SKM-1 treated with dmso at 0.1 percent for 144 hours (cell line): ENCODE measurements around the gene TRAF3.
"Not testable (repeated sequence)": the region's sequence is repeated elsewhere in the genome, so short reads cannot be mapped to it uniquely, and the experiment has no call there.

Experiments
- DNase-seq: peaks from one replicate; lab custom pipeline; 2025; ENCODE audit not compliant: unreplicated experiment; lab: John Stamatoyannopoulos, UW

The TRAF3 gene

GRCh38 chr14:102918438-102918837, 141.2 kb downstream of the TRAF3 start:
- DNase-seq, result no peak

DNA sequence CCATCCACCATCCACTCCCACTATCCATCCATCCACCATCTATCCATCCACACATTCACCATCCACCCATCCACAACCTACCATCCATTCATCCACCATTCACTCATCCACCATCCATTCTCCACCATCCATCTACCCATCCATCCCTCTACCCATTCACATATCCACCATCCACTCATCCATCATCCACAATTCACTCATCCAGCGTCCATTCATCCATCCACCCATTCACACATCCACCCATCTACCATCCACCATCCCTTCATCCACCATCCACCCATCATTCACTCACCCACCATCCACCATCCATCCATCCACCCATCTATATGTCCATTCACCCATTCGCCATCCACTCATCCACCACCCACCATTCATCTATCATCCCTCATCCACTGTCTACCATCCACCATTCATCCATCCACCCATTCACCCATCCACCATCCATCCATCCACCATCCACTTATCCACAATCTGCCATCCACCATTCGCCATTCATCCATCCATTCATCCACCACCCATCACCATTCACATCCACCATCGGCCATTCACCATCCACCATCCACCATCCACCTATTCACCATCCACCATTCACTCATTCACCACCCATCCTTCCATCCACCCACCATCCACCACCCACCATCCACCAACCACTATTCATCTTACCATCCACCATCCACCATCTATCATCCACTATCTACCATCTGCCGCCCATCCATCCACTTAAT, 143.2 kb downstream of the TRAF3 start:
- DNase-seq, result no peak

DNA sequence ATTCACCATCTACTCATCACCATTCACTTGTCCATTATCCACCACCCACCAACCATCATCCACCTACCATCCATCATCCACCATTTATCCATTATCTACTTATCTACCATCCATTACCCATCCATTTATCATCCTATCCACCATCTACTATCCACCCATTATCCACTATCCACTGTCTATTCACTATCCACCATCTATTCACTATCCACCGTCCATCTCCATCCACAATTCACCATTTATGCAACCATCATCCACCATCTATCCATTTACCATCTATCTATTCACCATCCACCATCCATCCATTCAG, 143.7 kb downstream of the TRAF3 start:
- no peak for DNase-seq

DNA sequence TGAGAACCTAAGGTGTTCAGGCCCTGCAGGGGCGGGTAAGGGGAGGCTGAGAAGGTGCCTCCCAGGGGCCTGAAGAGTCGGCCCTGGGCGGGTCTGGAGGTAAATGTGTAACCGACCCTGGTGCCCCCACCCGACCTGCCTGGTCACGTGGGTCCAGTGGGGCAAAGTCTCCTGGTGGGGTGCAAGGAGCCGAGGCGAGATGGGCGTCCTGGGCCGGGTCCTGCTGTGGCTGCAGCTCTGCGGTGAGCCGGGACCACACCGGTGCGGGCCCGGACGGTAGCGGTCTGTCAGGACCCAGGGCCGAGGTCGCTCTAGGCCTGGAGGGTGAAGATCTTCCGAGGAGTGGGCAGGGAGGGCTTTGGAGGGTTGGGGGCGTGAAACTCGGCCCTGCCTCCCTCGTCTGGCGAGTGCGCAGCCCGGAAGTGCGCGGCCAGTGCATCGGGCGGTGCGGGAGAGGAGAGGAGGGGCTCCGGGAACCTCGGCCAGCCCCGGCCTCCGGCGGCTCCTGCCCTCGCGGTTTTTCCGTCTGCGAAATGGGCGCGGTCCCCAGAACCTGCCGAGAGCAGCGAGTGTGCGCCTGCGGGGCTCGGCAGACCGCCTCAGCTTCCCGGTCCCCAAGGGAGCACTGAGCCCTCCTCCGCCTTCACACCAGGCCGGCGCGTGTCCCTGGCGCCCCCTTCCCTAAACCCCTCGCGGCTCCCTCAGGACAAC, 145.4 kb downstream of the TRAF3 start, which contains the start of gene AMN:
Gene AMN (plus strand): TSS at position 174 of the 711 bp plus-strand sequence. CDS start 26 bp downstream, at position 200.
- no peak for DNase-seq

- no peak for DNase-seq
Observed at GRCh38 chr14:102923201-102923924, 146.1 kb downstream of the TRAF3 start.

DNA sequence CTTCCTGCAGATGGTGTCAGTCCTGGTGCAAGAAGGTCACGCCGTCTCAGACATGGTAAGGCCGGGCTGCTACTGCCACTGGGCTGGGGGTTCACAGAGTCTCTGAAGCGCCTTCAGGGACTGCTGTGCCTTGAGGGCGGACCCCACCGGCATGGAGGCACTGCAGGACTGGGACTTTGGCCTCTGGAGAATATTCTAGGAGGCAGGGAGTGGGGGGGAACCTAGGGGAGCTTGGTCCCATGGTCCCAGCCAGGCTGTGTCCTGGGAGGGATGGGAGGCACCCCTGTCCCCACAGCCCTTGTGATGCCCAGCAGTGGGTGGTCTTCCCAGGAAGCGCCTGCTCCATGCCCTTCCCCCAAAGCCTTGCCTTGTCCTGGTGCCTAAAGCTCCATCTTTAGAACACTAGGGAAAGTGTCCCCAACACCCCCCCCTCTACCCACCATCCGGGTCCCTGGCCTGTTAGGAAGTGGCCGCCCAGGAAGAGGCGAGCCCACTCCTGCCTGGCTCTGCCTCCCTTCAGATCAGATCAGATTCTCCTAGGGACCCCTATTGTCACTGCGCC, 146.8 kb downstream of the TRAF3 start:
- no peak for DNase-seq

GRCh38 chr14:102924632-102925588, 147.7 kb downstream of the TRAF3 start:
- DNase-seq, result no peak

DNA sequence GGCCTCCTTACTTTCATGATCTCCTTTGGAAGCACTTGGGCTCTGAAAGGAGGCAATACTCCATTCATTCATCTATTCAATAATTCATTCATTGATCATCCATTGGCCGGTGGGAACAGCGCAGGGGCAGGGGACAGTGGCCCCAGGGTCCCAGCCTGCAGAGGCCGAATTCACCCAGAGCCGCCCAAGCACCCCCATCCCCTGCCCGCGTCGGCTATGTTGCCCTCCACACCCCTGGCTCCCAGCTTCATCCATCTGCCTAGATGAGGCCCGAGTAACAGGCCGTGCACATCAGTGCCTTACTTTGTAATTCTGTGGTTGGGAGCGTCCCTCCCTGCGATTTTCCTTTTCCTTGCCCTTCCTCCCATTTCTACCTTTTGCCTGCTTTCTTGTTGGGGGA, 148.4 kb downstream of the TRAF3 start:
- no peak for DNase-seq

- DNase-seq, result no peak
Observed at GRCh38 chr14:102926104-102926503, 148.9 kb downstream of the TRAF3 start.

GRCh38 chr14:102926840-102927239, 149.6 kb downstream of the TRAF3 start:
- not testable (repeated sequence) for DNase-seq

- no peak for DNase-seq
Observed at GRCh38 chr14:102927346-102927877, 150.2 kb downstream of the TRAF3 start.

DNA sequence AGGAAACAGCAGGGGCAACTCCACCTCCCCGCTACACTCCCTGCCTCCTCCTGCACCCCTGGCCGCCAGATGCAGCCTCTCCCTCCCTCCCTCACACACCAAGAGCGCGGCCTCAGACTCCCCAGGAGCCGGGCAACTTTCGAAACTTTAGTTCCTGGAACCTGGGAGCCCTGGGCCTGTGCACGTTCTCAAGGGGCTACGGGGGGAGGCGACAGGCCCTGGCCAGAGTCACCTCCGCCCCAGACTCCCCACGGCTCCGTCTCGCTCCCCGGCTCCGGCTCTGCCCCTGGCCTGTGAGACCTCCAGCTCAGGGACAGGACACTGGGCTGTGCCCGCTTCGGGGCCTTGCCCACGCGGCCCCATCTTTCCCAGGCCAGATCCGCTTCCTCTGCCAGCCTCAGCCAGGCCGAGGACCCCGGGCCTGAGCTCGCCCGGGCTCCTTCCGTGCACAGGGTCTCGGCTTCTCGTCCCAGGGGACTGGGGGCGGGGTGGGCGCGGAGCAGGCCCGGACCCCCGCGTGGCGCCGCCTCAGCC, 150.7 kb downstream of the TRAF3 start:
- no peak for DNase-seq

- DNase-seq, result no peak
Observed at GRCh38 chr14:102928412-102929240, 151.4 kb downstream of the TRAF3 start.

- no peak for DNase-seq
Observed at GRCh38 chr14:102929241-102930137, 152.2 kb downstream of the TRAF3 start.

DNA sequence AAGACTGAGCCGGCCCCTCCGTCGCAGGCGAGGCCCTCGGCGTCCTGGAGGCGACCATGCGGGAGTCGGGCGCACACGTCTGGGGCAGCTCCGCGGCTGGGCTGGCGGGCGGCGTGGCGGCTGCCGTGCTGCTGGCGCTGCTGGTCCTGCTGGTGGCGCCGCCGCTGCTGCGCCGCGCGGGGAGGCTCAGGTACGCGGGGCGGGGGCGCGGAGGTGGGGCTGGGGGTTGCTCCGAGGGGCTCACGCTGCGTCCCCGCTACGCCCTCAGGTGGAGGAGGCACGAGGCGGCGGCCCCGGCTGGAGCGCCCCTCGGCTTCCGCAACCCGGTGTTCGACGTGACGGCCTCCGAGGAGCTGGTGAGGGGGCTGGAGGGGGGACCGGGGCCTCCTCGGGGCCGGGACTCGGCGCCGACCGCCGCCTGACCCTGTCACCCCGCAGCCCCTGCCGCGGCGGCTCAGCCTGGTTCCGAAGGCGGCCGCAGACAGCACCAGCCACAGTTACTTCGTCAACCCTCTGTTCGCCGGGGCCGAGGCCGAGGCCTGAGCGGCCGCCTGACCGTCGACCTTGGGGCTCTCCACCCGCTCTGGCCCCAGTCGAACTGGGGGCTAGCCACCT, 153.0 kb downstream of the TRAF3 start:
- no peak for DNase-seq

DNA sequence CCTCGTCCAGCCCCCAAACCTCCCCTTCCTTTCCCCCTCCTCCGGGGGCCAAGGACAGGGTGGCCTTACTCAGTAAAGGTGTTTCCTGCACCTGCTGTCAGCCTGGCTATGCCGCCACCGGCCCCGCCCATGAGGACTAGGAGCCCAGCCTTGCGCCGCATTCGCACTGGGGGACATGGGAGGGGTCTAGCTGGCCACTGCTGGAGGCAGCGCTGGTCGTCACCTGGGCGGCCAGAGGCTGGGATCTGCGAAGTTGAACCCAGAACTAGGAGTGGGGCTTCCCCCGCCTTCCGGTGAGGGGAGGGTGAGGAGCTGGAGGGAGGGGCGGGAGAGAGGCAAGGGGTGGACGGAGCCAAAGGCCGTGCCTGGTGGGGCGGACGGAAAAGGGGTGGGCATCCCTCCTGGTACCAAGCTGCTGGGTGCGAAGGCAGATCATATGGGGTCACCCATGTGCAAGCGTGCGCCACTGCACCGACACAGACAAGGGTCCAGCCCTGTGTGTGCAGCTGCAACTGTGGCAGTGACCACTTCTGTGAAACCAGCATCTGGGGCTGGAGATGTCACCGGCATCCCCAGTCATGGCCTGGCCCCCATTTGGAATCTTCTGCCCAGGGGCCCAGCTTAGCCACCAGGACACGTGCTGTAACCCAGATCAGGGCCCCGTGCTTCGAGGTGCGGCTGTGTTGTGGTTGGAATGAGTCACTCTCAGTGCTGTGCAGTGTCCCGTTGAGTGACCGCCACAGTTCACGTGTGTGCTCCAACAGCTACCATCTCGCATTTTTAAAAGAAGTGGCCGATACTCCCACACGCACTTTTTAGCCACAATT, 153.7 kb downstream of the TRAF3 start:
- DNase-seq, result no peak
